ENCODE measurements around the gene CLEC16A.

DNA sequence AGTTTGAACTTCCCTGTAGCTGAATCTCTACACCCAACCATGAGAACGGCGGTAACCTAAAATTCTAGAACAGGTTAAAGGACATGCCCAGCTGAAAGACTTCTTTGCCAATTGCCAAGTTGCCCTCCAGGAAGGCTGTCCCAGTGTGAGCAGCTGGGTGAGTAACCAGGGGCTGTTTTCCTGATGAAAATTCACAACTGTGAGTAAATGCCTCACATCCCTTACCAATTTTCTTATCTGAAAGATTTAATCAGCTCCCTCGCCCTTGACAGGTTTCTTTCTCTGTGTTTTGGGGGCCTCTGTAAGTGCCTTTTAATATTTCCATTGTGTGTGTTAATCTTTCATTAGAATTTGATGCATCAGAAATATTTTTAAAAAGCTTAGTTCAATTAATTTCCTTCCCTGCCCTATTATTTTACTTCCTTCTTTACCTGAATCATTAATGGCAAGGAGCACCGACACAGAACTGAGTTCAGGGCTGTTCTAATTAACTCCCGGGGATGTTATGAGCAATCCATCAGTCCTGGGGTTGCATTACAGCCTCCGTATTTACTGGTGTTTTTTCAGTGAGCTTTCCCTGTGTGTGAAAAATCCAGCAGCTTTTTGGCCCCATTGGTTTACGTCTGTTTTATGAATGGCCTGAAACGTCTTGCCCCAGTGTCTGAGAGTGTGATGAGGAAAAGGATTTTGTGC is 152.9 kb downstream of the CLEC16A start:
- TF ChIP-seq CTCF (IDR thresholded peaks at IDR 0.05): no peak
- TF ChIP-seq POLR2A (IDR thresholded peaks at IDR 0.05): no peak
